Anterior cingulate cortex (tissue), 58 donors: Measurements from ENCODE around the gene COL23A1.

Experiments used
- DNase-seq, 58 donors: peaks; one replicate each; lab custom pipeline; 2025; lab: John Stamatoyannopoulos, UW

The COL23A1 gene

GRCh38 chr5:178285399-178286225 is 304.6 kb downstream of the COL23A1 start:
- DNase-seq: no peak

- DNase-seq: no peak
These were observed 305.2 kb downstream of the COL23A1 start for GRCh38 chr5:178284996-178285395.

GRCh38 chr5:178284093-178284675 is 306.0 kb downstream of the COL23A1 start:
- DNase-seq: no peak

- DNase-seq: no peak
These were observed 306.7 kb downstream of the COL23A1 start for GRCh38 chr5:178283520-178283919.

- DNase-seq: no peak
These were observed 307.8 kb downstream of the COL23A1 start for GRCh38 chr5:178282391-178282790.

GRCh38 chr5:178281331-178281730 is 308.9 kb downstream of the COL23A1 start:
- DNase-seq: no peak

- DNase-seq: no peak
These were observed 309.6 kb downstream of the COL23A1 start for GRCh38 chr5:178280631-178281030.

GRCh38 chr5:178279723-178280438 is 310.3 kb downstream of the COL23A1 start:
- peak; percentile 29 to 97 (median 86) for DNase-seq

- no peak for DNase-seq
These were observed 311.0 kb downstream of the COL23A1 start for GRCh38 chr5:178279026-178279722.

GRCh38 chr5:178278358-178279023 is 311.7 kb downstream of the COL23A1 start:
- DNase-seq: no peak

- DNase-seq: no peak
These were observed 312.3 kb downstream of the COL23A1 start for GRCh38 chr5:178277866-178278265.

GRCh38 chr5:178277346-178277745 is 312.8 kb downstream of the COL23A1 start:
- DNase-seq: no peak

- no peak for DNase-seq
These were observed 315.2 kb downstream of the COL23A1 start for GRCh38 chr5:178274781-178275537.

GRCh38 chr5:178273665-178274541 is 316.3 kb downstream of the COL23A1 start:
- DNase-seq: no peak

- DNase-seq: no peak
These were observed 317.2 kb downstream of the COL23A1 start for GRCh38 chr5:178273041-178273440.

GRCh38 chr5:178272591-178272990 is 317.6 kb downstream of the COL23A1 start:
- no peak for DNase-seq

- DNase-seq: no peak
These were observed 318.3 kb downstream of the COL23A1 start for GRCh38 chr5:178271726-178272479.

- DNase-seq: no peak
These were observed 319.0 kb downstream of the COL23A1 start for GRCh38 chr5:178271231-178271630.
